H1 (cell line): ENCODE measurements around the gene CDYL2. TPM values are rescaled to one million over a fixed set of nuclear protein-coding genes. Genes with fewer than 3 reads are reported as not detected.

ENCODE experiments used
- CTCF ChIA-PET: fragments of 300-600 bp; sonication (Branson Sonifier 250); formaldehyde crosslinking; loops from one replicate; lab custom pipeline; 2021; ENCODE audit not compliant: partially characterized antibody; lab: Charles Lee
- POLR2A ChIA-PET: fragments of 300-600 bp; sonication (Branson Sonifier 250); formaldehyde crosslinking; loops from one replicate; lab custom pipeline; 2021; ENCODE audit warnings: inconsistent platforms; ENCODE audit not compliant: partially characterized antibody; lab: Charles Lee
- DNase-seq, 2 experiments: peaks; one replicate each; pipeline versions ENCODE4 v3.0.0 to v3.0.0-alpha.2; 2010 to 2022; ENCODE audit warnings: low spot score in 2 of 2, low read depth in 1 of 2, mixed read lengths in 1 of 2
- FAIRE-seq: peaks from 2 replicates; lab custom pipeline; 2011; peaks lifted over from hg19 to GRCh38; lab: Jason Lieb, UNC
- H2AFZ ChIP-seq: 2 replicates; pipeline ENCODE4 v1.8.1; 2012; ENCODE audit warnings: low read length, inconsistent platforms
- H2AK5ac ChIP-seq: 2 replicates; pipeline ENCODE4 v1.6.1; 2013; ENCODE audit warnings: low read depth, low read length
- H2BK120ac ChIP-seq: replicated peaks from 2 replicates; pipeline ENCODE3; 2013; ENCODE audit warnings: low read depth, low read length, inconsistent platforms
- H2BK12ac ChIP-seq: 2 replicates; pipeline ENCODE4 v1.6.1; 2013; ENCODE audit warnings: low read depth, low read length
- H2BK15ac ChIP-seq: 2 replicates; pipeline ENCODE4 v1.6.1; 2013; ENCODE audit warnings: low read length
- H2BK20ac ChIP-seq: 2 replicates; pipeline ENCODE4 v1.6.1; 2013; ENCODE audit warnings: low read length
- H2BK5ac ChIP-seq: 2 replicates; pipeline ENCODE4 v1.6.1; 2013; ENCODE audit warnings: low read depth, low read length
- H3K14ac ChIP-seq: 2 replicates; pipeline ENCODE4 v1.6.1; 2013; ENCODE audit warnings: inconsistent platforms; ENCODE audit not compliant: insufficient read length
- H3K18ac ChIP-seq: 2 replicates; pipeline ENCODE4 v1.6.1; 2013; ENCODE audit warnings: low read length; ENCODE audit errors: extremely low read depth
- H3K23ac ChIP-seq: 2 replicates; pipeline ENCODE4 v1.6.1; 2013; ENCODE audit warnings: inconsistent platforms; ENCODE audit not compliant: insufficient read length
- H3K23me2 ChIP-seq: 2 replicates; pipeline ENCODE4 v1.6.1; 2013; ENCODE audit warnings: low read depth, low read length
- H3K27ac ChIP-seq: 2 replicates; pipeline ENCODE4 v1.6.1; 2011; ENCODE audit warnings: low read depth, low read length, inconsistent platforms
- H3K27me3 ChIP-seq, 4 experiments: replicated peaks in 1 of 4; 1 replicate in 1 of 4; 2 replicates in 3 of 4; pipeline versions ENCODE4 v1.6.1 to v1.8.1; 2011 to 2013; ENCODE audit warnings: low read length in 3 of 4, mild to moderate bottlenecking in 3 of 4, inconsistent platforms in 2 of 4, mixed read lengths in 2 of 4, moderate library complexity in 1 of 4; ENCODE audit not compliant: control insufficient read depth in 3 of 4, insufficient read depth in 3 of 4; ENCODE audit errors: extremely low read depth in 1 of 4
- H3K36me3 ChIP-seq, 4 experiments: 2 replicates each; pipeline versions ENCODE4 v1.6.1 to v1.8.1; 2011 to 2013; ENCODE audit warnings: mild to moderate bottlenecking in 4 of 4, low read length in 3 of 4, moderate library complexity in 2 of 4, control low read depth in 1 of 4, inconsistent platforms in 1 of 4; ENCODE audit not compliant: insufficient read depth in 4 of 4, control insufficient read depth in 2 of 4
- H3K4ac ChIP-seq: replicated peaks from 2 replicates; pipeline ENCODE3; 2013; ENCODE audit warnings: low read length, low read depth, mixed read lengths, inconsistent platforms; ENCODE audit not compliant: insufficient read length
- H3K4me1 ChIP-seq, 4 experiments: replicated peaks in 1 of 4; 1 replicate in 1 of 4; 2 replicates in 3 of 4; pipeline versions ENCODE4 v1.6.1 to v1.8.1; 2011 to 2013; ENCODE audit warnings: low read length in 3 of 4, inconsistent platforms in 2 of 4, mixed read lengths in 1 of 4; ENCODE audit not compliant: insufficient read depth in 4 of 4, control insufficient read depth in 3 of 4
- H3K4me2 ChIP-seq, 2 experiments: 2 replicates each; pipeline versions ENCODE4 v1.6.1 to v1.8.1; 2011 to 2013; ENCODE audit warnings: low read depth in 2 of 2, low read length in 2 of 2, control low read depth in 1 of 2, inconsistent platforms in 1 of 2, mild to moderate bottlenecking in 1 of 2; ENCODE audit not compliant: insufficient read depth in 1 of 2
- H3K4me3 ChIP-seq, 4 experiments: fragments of 200-600, 300-600 bp in 1 of 4; sonication (generic), shearing (Covaris generic), sonication (Bioruptor Twin) in 1 of 4; 2 replicates each; pipeline versions ENCODE4 v1.5.1 to v1.8.1; 2011 to 2016; ENCODE audit warnings: low read length in 4 of 4, low read depth in 3 of 4, control low read depth in 2 of 4, inconsistent platforms in 2 of 4, mild to moderate bottlenecking in 2 of 4, mixed read lengths in 1 of 4, moderate library complexity in 1 of 4; ENCODE audit not compliant: insufficient read depth in 2 of 4; ENCODE audit errors: extremely low read depth in 1 of 4
- H3K56ac ChIP-seq: replicated peaks from 2 replicates; pipeline ENCODE3; 2013; ENCODE audit warnings: low read depth, mild to moderate bottlenecking, mixed read lengths, low read length, inconsistent platforms; ENCODE audit not compliant: insufficient read length
- H3K79me1 ChIP-seq: 2 replicates; pipeline ENCODE4 v1.6.1; 2013; ENCODE audit warnings: low read depth, low read length, control low read depth
- H3K79me2 ChIP-seq, 2 experiments: 2 replicates each; pipeline versions ENCODE4 v1.6.1 to v1.8.1; 2012 to 2013; ENCODE audit warnings: low read length in 2 of 2, mild to moderate bottlenecking in 2 of 2, inconsistent platforms in 1 of 2; ENCODE audit not compliant: insufficient read depth in 2 of 2, control insufficient read depth in 1 of 2
- H3K9ac ChIP-seq, 4 experiments: replicated peaks in 1 of 4; 1 replicate in 1 of 4; 2 replicates in 3 of 4; pipeline versions ENCODE4 v1.6.1 to v1.8.1; 2011 to 2013; ENCODE audit warnings: low read depth in 3 of 4, low read length in 3 of 4, control low read depth in 2 of 4, mild to moderate bottlenecking in 2 of 4, moderate library complexity in 2 of 4, inconsistent platforms in 1 of 4; ENCODE audit errors: extremely low read depth in 1 of 4
- H3K9me3 ChIP-seq, 2 experiments: 2 replicates each; pipeline versions ENCODE4 v1.6.1 to v1.8.1; 2012 to 2013; ENCODE audit warnings: mild to moderate bottlenecking in 2 of 2, moderate library complexity in 2 of 2, control low read depth in 1 of 2, inconsistent platforms in 1 of 2, low read depth in 1 of 2, low read length in 1 of 2, mixed read lengths in 1 of 2; ENCODE audit not compliant: insufficient read depth in 2 of 2
- H4K20me1 ChIP-seq, 2 experiments: replicated peaks in 1 of 2; 2 replicates each; pipeline versions ENCODE3 to v1.8.1; 2011 to 2013; ENCODE audit warnings: inconsistent platforms in 2 of 2, low read length in 2 of 2, mild to moderate bottlenecking in 1 of 2; ENCODE audit not compliant: insufficient read depth in 2 of 2, control insufficient read depth in 1 of 2
- H4K5ac ChIP-seq: 2 replicates; pipeline ENCODE4 v1.6.1; 2013; ENCODE audit warnings: low read length, low read depth, mixed read lengths, inconsistent platforms; ENCODE audit not compliant: insufficient read length
- H4K8ac ChIP-seq: 2 replicates; pipeline ENCODE4 v1.8.0; 2013; ENCODE audit warnings: mild to moderate bottlenecking, moderate library complexity, low read length, inconsistent platforms; ENCODE audit not compliant: insufficient read depth; ENCODE audit errors: extremely low read depth
- H4K91ac ChIP-seq: replicated peaks from 2 replicates; pipeline ENCODE3; 2013; ENCODE audit warnings: low read length, mixed read lengths, inconsistent platforms; ENCODE audit not compliant: insufficient read length
- CEBPB ChIP-seq: IDR thresholded peaks from 2 replicates; pipeline ENCODE4 v1.6.1; 2012; ENCODE audit warnings: low read depth, low read length
- CHD2 ChIP-seq: IDR thresholded peaks from 2 replicates; pipeline ENCODE4 v1.6.1; 2012; ENCODE audit warnings: low read length, improper control_type of control experiment
- EP300 ChIP-seq, 2 experiments: IDR thresholded peaks; 1 replicate in 1 of 2; 2 replicates in 1 of 2; pipeline ENCODE4 v1.6.1; 2011 to 2012; ENCODE audit warnings: low read depth in 2 of 2, low read length in 2 of 2, mild to moderate bottlenecking in 2 of 2, borderline replicate concordance in 1 of 2, inconsistent platforms in 1 of 2, moderate library complexity in 1 of 2
- FOSL1 ChIP-seq: IDR thresholded peaks from 2 replicates; pipeline ENCODE4 v1.6.1; 2011; ENCODE audit warnings: mild to moderate bottlenecking, low read depth, low read length, moderate library complexity; ENCODE audit not compliant: insufficient read depth
- GABPA ChIP-seq: IDR thresholded peaks from 2 replicates; pipeline ENCODE4 v1.6.1; 2011; ENCODE audit warnings: mild to moderate bottlenecking, low read length, moderate library complexity, borderline replicate concordance; ENCODE audit not compliant: insufficient read depth
- JUN ChIP-seq: IDR thresholded peaks from 2 replicates; pipeline ENCODE4 v1.6.1; 2011; ENCODE audit warnings: low read depth, mild to moderate bottlenecking, improper control_type of control experiment, low read length
- SIX5 ChIP-seq: IDR thresholded peaks from 2 replicates; pipeline ENCODE4 v1.6.1; 2011; ENCODE audit warnings: mild to moderate bottlenecking, low read depth, low read length
- USF2 ChIP-seq: IDR thresholded peaks from 2 replicates; pipeline ENCODE4 v1.6.1; 2011; ENCODE audit warnings: low read length, improper control_type of control experiment
- WGBS, 2 experiments: shearing (Covaris generic) in 1 of 2; methylation state at CpG; one replicate each; pipeline versions ENCODE4 v1.1.6 to v1.1.7; 2013 to 2015; ENCODE audit warnings: low lambda C conversion rate in 2 of 2, mixed read lengths in 2 of 2, inconsistent platforms in 1 of 2, low coverage in 1 of 2, missing lambda C conversion rate in 1 of 2; ENCODE audit not compliant: insufficient replicate concordance in 2 of 2, insufficient coverage in 1 of 2, insufficient read length in 1 of 2; ENCODE audit errors: extremely low coverage in 1 of 2, missing lambda C conversion rate in 1 of 2; 5-methylcytosine and 5-hydroxymethylcytosine counted together
- polyA plus RNA-seq, 7 experiments: library from polyadenylated mRNA; depleted of rRNA in 3 of 7; stranded (reverse) in 5 of 7; unstranded in 2 of 7; fragments of >200 nt in 5 of 7; fragments of 200-250 nt in 2 of 7; gene quantifications; 1 replicate in 5 of 7; 2 replicates in 1 of 7; 4 replicates in 1 of 7; pipeline versions ENCODE4 v1.2.1 to v1.2.3, GENCODE V29; 2011 to 2013; ENCODE audit warnings: missing spikeins in 2 of 7, mixed read lengths in 2 of 7
- total RNA-seq: library from RNA; stranded (reverse); fragmentation: NEBNext Ultra II Directional; extraction: Animal tissue kit (Norgen Biotek cat#: 25700); gene quantifications from 2 replicates; pipeline ENCODE4 v1.2.1, GENCODE V29; 2021

Gene CDYL2
- total and polyA plus RNA-seq, 2 of the 8 experiments (the other 6 are each of a cell fraction or from before 2014, with no cell fraction given) = 0.33 to 5.3 TPM

- Histone ChIP-seq H2BK12ac (no peak overlapping the region), H3K14ac (no peak overlapping the region), H2AK5ac (no peak overlapping the region), H3K9me3 (peaks cover 48 to 49% of the 10 kb centered on the region in 2 experiments), H4K5ac (no peak overlapping the region), H3K18ac (no peak overlapping the region), H4K8ac (no peak overlapping the region), H3K4me1 (no peaks in the 10 kb centered on the region), H3K23ac (no peak overlapping the region), H4K20me1 (no peaks in the 10 kb centered on the region), H2BK5ac (no peak overlapping the region), H3K56ac (no peak overlapping the region), H3K23me2 (no peaks in the 10 kb centered on the region), H3K4me2 (no peak overlapping the region), H3K27ac (no peak overlapping the region), H3K79me1 (no peaks in the 10 kb centered on the region), H2BK20ac (no peak overlapping the region), H2AFZ (no peak overlapping the region), H3K79me2 (no peaks in the 10 kb centered on the region), H2BK120ac (no peak overlapping the region), H3K36me3 (no peaks in the 10 kb centered on the region), H3K27me3 (no peaks in the 10 kb centered on the region), H3K4ac (no peak overlapping the region), H3K4me3 (no peak overlapping the region), H2BK15ac (no peak overlapping the region), H3K9ac (no peak overlapping the region), H4K91ac (no peak overlapping the region)
- ChIA-PET POLR2A (no interaction called here), CTCF (no interaction called here)
- WGBS, 2 experiments = 57% methylated on average over 3 of the region's 3 CpGs; no CpG with 5 or more reads in 1 of the 2 experiments
- no peak for DNase-seq
- TF ChIP-seq FOSL1 (no peak), CHD2 (no peak), USF2 (no peak), GABPA (no peak), EP300 (IDR thresholded peaks at IDR 0.05; ENCODE audit: borderline replicate concordance in 1 of 2, low read depth in 2 of 2, low read length in 2 of 2) (no peak), CEBPB (no peak), JUN (no peak), SIX5 (no peak)
- FAIRE-seq = no peak
These were observed 176.1 kb downstream of the CDYL2 start for GRCh38 chr16:80628254-80628653.
